Lower leg skin (tissue), 4 donors: ENCODE measurements around the gene SPIRE2. TPM values are rescaled to one million over a fixed set of nuclear protein-coding genes. Genes with fewer than 3 reads are reported as not detected.
"Not testable (repeated sequence)": the region's sequence is repeated elsewhere in the genome, so short reads cannot be mapped to it uniquely, and the experiment has no call there.

Experiments used
- DNase-seq, 2 donors: peaks; one replicate each; pipeline ENCODE4 v3.0.0-alpha.2; 2019; ENCODE audit warnings: low spot score in 2 of 2
- H3K4me3 ChIP-seq: fragments of 200-600 bp; sonication (generic); 2 replicates; pipeline ENCODE4 v1.5.1; 2017; ENCODE audit warnings: mild to moderate bottlenecking, low read depth; ENCODE audit not compliant: poor library complexity, severe bottlenecking
- CTCF ChIP-seq, 3 donors: fragments of 450-650 bp; IDR thresholded peaks; one replicate each; pipeline ENCODE4 v1.5.1; 2016; ENCODE audit warnings: antibody characterized with exemption in 3 of 3, mild to moderate bottlenecking in 3 of 3, moderate library complexity in 2 of 3
- POLR2A ChIP-seq, 2 donors: fragments of 450-650 bp; IDR thresholded peaks; one replicate each; pipeline ENCODE4 v1.6.1; 2016 to 2017; ENCODE audit warnings: antibody characterized with exemption in 2 of 2, mild to moderate bottlenecking in 1 of 2, moderate library complexity in 1 of 2
- WGBS, 2 donors: methylation state at CpG; one replicate each; pipeline ENCODE4 v1.1.5; 2018; 5-methylcytosine and 5-hydroxymethylcytosine counted together
- intact Hi-C: fragments of 100-400 bp; cut with DNase I; formaldehyde crosslinking; loops from one replicate; pipeline ENCODE4 v1.15.0; 2023; ENCODE audit warnings: low total_unique reads
- total RNA-seq, 4 donors: library from RNA; depleted of rRNA; stranded (reverse); fragments of >200 nt; gene quantifications; one replicate each; pipeline ENCODE4 v1.1.0, GENCODE V29; 2016

Gene SPIRE2
- total RNA-seq, 4 donors from 2014 or later: 2.0 to 5.9 (median 3.9) TPM

- no peak for TF ChIP-seq CTCF (IDR thresholded peaks at IDR 0.05)
- no peak for TF ChIP-seq POLR2A (IDR thresholded peaks at IDR 0.05)
- WGBS, 2 donors: 88 to 89% methylated on average over 7 of the region's 7 CpGs
- no peak overlapping the region for H3K4me3 ChIP-seq
- DNase-seq: no peak
- intact Hi-C loops: no loop called here
These were observed 43.9 kb upstream of the SPIRE2 start for GRCh38 chr16:89784406-89784805.

- intact Hi-C loops: no loop called here
- H3K4me3 ChIP-seq: no peak overlapping the region
- TF ChIP-seq POLR2A (IDR thresholded peaks at IDR 0.05) (no peak), CTCF (IDR thresholded peaks at IDR 0.05) (no peak)
- WGBS, 2 donors: 85 to 91% methylated on average over 11 of the region's 11 CpGs
- no peak for DNase-seq
These were observed 42.6 kb upstream of the SPIRE2 start for GRCh38 chr16:89785523-89786155.

GRCh38 chr16:89786474-89787364, 41.6 kb upstream of the SPIRE2 start:
- no peak for DNase-seq
- WGBS, 2 donors: 93 to 94% methylated on average over 21 of the region's 21 CpGs

GRCh38 chr16:89787365-89787805, 40.9 kb upstream of the SPIRE2 start:
- DNase-seq: no peak
- TF ChIP-seq CTCF (IDR thresholded peaks at IDR 0.05): no peak
- no peak for TF ChIP-seq POLR2A (IDR thresholded peaks at IDR 0.05)
- H3K4me3 ChIP-seq: no peak overlapping the region
- intact Hi-C loops: no loop called here
- WGBS, 2 donors: 93 to 97% methylated on average over 9 of the region's 9 CpGs

More at GRCh38 chr16:89786474-89787364, 41.6 kb upstream of the SPIRE2 start:
- H3K4me3 ChIP-seq: no peak overlapping the region
- TF ChIP-seq CTCF (IDR thresholded peaks at IDR 0.05): no peak
- TF ChIP-seq POLR2A (IDR thresholded peaks at IDR 0.05): no peak
- intact Hi-C loops: no loop called here

- WGBS, 2 donors: 92 to 95% methylated on average over 15 to 16 of the region's 16 CpGs
- H3K4me3 ChIP-seq: no peak overlapping the region
- DNase-seq: no peak
- intact Hi-C loops: loop anchor here (5.0 kb wide), 1 partner anchor 84 kb away; no protein-coding TSS in a partner anchor
- TF ChIP-seq CTCF (IDR thresholded peaks at IDR 0.05) (no peak), POLR2A (IDR thresholded peaks at IDR 0.05) (no peak)
These were observed 36.8 kb upstream of the SPIRE2 start for GRCh38 chr16:89791278-89791995.

GRCh38 chr16:89793092-89793491, 35.2 kb upstream of the SPIRE2 start:
- intact Hi-C loops: loop anchor here (5.0 kb wide), 1 partner anchor 86 kb away; no protein-coding TSS in a partner anchor
- 21 to 41% methylated on average over 10 to 12 of the region's 12 CpGs for WGBS, 2 donors
- H3K4me3 ChIP-seq: not testable (repeated sequence)
- DNase-seq: peak; percentile 21 to 91
